NCI-H748 (cell line): ENCODE measurements around the gene C2CD4C.
A peak's percentile ranks its signal among the peaks of the same experiment; 100 is the strongest.
"Not testable (repeated sequence)": the region's sequence is repeated elsewhere in the genome, so short reads cannot be mapped to it uniquely, and the experiment has no call there.

Experiments used
- DNase-seq: peaks from one replicate; lab custom pipeline; 2025; ENCODE audit not compliant: unreplicated experiment; lab: John Stamatoyannopoulos, UW

C2CD4C gene

DNA sequence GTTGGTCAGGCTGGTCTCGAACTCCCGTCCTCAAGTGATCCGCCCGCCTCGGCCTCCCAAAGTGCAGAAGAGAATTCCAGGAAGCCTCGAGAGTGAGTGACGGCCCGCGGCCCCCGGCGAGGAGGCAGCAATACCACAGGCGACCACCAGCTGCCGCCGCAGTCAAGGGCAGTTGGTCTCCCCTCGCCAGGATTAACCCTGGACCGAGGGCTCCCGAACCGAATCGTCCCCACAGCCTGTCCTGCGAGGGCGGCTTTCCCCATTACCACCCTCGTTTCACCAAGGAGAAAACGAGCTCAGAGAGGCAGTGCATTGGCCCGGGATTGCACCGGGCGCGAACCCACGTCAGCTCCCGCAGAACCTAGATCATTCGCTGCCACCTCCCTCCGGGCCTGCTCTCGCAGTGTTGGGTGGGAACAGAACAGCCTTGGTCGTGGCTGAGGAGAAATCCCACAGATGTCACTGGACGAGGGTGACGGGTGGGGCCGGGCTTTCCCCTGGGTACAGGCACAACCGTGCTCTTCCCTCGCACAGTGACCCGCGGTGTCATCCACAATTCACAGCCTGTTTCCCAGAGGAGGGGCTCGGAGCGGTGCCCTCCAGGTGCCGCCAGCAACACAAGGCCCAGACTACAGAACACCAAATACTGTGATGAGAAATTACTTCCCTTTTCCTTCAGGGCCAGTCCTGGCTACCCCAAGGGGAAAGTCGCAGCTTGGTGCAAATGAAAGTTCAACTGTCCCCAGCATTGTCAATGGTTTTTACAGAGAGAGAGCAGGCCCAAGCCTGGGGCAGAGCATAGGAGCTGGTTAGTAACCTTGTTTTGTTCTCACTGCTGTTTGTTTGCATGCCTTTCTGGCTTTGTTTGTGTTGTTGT, 24.8 kb downstream of the C2CD4C start:
- no peak for DNase-seq

DNA sequence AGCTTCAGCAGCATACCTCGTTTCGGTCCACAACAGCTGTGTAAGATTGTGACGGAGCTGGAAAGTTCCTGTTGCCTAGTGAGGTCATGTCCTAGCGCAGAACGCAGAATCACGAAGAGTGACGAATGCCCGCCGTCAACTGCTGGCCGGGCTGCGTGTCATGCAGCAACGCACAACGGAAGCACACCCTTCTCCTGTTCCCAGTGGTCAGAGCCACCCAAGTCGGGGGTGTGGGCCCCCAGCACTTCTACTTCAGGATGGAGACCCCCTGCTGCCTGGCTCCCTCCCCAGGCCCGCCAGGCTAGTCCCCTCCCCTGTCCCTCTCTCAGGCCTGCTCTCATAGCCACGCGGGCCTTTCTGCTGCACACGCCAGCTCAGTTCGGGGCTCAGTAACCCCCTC, 25.9 kb downstream of the C2CD4C start:
- no peak for DNase-seq

GRCh38 chr19:382578-382977, 26.4 kb downstream of the C2CD4C start:
- DNase-seq, result not testable (repeated sequence)

GRCh38 chr19:381901-382300, 27.0 kb downstream of the C2CD4C start:
- DNase-seq, result not testable (repeated sequence)

GRCh38 chr19:380618-381219, 28.2 kb downstream of the C2CD4C start:
- not testable (repeated sequence) for DNase-seq

GRCh38 chr19:379796-380195, 29.2 kb downstream of the C2CD4C start:
- no peak for DNase-seq

DNA sequence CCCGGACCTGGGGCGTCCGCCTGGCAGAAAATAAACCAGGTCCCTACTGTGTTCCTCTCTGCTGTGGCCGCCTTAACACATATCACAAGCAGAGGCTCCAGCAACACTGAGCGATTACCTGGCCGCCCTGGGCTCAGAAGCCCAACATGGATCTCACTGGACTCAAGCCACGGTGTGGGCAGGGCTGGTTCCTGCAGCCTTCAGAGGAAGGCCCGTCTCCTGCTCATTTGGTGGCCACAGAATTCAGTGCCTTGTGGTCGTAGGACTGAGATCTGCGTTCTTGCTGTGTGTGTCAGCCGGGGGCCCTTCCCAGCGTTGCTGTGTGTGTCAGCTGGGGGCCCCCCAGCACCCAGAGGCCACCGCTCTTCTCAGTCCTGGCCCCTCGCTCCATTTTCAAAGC, 30.2 kb downstream of the C2CD4C start:
- DNase-seq, result no peak

DNA sequence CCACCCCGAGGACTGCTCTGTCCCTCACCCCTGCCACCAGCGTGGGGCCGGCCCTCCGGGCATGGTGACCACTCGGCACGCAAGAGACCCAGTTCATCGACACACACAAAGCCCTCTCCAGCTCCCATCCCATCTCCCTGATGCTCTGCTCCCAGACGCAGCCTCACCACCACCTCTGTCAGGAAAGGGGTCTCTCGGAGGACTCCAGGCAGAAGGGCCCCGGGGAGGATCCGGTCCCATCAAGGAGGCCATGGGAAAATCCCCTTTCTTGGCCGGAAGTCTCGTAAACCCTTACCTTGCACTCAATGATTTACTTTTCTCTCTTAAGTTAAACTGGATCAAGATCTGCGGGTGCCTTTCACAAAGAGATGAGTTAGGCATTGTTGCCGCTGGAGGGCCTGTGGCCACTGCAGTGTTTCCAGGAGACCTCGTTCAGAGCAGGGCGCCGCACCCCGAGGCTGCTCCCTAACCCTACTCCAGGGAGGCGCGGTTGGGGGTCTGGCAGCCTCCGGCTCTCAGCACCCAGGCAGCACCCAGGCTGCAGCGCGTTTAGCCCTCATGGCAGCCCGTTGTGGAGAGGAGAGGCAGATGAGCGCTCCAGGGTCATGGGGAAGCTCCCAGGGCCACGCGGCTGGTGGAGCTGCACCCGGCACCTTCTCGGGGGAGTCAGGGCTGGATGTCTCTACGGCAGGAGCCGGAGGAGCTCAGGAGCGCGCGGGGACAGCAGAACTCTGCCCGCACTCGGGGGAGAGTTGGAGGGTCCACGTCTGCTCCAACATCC, 31.0 kb downstream of the C2CD4C start:
- DNase-seq, result no peak

GRCh38 chr19:376111-376470, 32.9 kb downstream of the C2CD4C start:
- DNase-seq, result no peak

DNA sequence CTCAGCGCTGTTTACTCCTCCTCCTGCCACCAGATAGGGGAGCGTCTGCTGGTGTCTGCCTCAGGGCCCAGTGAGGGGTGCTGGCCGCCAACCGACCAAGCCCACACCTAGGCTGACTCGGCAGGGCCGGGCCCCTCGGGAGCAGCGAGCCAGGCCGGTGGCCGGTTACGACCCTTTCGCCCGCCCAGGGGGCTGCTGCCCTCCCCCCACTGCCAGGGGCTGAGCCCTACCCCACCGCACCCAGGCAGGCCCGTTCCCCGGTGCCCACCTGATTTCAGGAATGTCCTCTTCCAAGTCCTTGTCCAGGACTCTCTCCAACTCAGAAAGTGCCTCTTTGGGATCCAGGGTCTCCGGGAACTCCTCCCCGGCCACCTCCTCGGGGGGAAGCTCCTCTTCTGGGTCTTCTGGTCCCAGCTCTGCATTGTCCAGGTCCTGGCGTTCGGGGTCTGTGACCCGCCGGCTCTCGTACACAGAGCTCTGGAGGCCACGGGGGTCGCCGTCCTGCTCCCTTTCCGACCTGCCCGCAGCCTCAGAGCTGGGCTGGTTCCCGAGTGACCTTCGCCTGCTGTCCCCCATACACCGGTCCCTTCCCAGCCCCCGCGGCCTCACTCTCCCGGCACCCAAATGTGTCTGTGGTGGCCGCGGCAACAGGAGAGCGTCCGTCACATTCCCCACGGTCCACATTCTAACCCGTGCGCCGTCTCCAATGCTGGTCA, 33.4 kb downstream of the C2CD4C start:
- DNase-seq, result no peak

- DNase-seq, result no peak
These were observed 34.1 kb downstream of the C2CD4C start for GRCh38 chr19:374886-375235.

DNA sequence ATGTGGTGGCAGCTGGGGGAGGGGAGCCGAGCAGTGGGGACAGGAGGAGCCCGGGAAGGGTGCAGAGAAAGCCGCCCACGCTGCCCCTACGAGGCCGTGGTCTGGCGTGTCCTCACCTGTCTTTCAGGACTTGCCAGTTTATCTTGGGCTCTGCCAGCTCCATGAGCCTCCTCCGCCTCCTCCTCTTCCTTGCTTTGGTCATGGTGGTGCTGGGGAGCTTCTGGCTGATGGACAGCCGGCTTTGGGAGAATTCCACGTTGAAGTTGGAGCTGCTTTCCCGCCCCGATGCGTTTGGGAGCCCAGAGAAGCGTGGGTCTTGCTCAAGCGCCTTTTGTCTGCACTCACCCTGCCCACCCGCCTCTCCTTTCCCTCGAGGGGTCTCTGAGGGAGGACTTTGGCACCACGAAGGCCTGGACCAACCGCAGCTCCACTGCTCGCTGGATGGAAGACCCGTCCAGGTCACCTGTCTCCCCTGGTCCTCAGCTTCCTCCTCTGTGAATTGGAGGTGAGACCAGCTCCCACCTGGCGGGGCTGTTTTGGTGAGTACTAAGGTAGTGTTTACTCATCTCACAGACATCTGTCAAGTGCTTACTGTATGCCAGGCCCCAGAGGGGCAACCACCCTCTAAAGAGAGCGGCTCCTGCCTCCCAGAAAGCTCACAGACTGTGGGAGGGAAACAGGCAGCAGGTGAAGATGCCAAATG, 34.6 kb downstream of the C2CD4C start:
- DNase-seq, result peak; percentile 46

- DNase-seq, result no peak
These were observed 35.4 kb downstream of the C2CD4C start for GRCh38 chr19:373391-374182.

- no peak for DNase-seq
These were observed 36.5 kb downstream of the C2CD4C start for GRCh38 chr19:372306-372890.

GRCh38 chr19:371501-372168, 37.3 kb downstream of the C2CD4C start:
- DNase-seq, result no peak

DNA sequence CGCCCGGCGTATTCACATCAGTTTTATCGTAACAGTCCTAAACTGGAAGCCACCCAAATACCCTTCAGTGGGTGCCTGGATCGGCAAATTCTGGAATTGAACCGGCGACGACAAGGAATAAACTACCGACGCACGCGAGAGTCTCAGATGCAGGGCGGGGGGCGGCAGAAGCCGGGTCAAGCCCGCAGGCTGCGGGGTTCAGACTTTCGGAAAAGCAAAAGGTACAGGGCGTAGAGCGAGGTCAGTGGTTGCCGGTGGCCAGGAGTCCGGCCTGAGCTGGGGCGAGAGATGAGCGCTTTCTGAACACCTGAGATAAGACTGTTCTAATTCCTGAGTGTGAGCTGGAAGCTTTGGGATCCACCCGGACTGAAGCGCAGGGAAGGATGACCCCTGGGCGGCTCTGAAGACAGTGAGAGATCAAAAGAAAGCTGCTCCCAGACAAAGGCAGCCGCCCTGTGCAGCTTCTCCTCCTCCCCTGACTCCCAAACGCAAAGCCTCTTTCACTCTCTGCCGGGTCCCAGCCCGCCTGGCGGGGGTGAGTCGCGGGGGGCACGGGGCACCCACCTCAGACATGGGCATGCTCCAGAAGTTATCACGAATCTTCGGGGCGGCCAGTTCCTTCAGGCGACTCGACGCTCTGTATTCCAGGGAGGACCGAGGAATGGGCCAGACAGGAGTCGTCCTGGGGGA, 38.2 kb downstream of the C2CD4C start:
- no peak for DNase-seq

- DNase-seq, result no peak
These were observed 39.1 kb downstream of the C2CD4C start for GRCh38 chr19:369876-370275.

GRCh38 chr19:369256-369655, 39.7 kb downstream of the C2CD4C start:
- DNase-seq, result no peak
